H1 (cell line): ENCODE data around the gene EIF4EBP3. TPM values are rescaled to one million over a fixed set of nuclear protein-coding genes. Genes with fewer than 3 reads are reported as not detected.

Experiments
- CTCF ChIA-PET: fragments of 300-600 bp; sonication (Branson Sonifier 250); formaldehyde crosslinking; loops from one replicate; lab custom pipeline; 2021; ENCODE audit not compliant: partially characterized antibody; lab: Charles Lee
- POLR2A ChIA-PET: fragments of 300-600 bp; sonication (Branson Sonifier 250); formaldehyde crosslinking; loops from one replicate; lab custom pipeline; 2021; ENCODE audit warnings: inconsistent platforms; ENCODE audit not compliant: partially characterized antibody; lab: Charles Lee
- DNase-seq, 2 experiments: peaks; one replicate each; pipeline versions ENCODE4 v3.0.0 to v3.0.0-alpha.2; 2010 to 2022; ENCODE audit warnings: low spot score in 2 of 2, low read depth in 1 of 2, mixed read lengths in 1 of 2
- FAIRE-seq: peaks from 2 replicates; lab custom pipeline; 2011; peaks lifted over from hg19 to GRCh38; lab: Jason Lieb, UNC
- H2AFZ ChIP-seq: 2 replicates; pipeline ENCODE4 v1.8.1; 2012; ENCODE audit warnings: low read length, inconsistent platforms
- H2AK5ac ChIP-seq: 2 replicates; pipeline ENCODE4 v1.6.1; 2013; ENCODE audit warnings: low read depth, low read length
- H2BK120ac ChIP-seq: replicated peaks from 2 replicates; pipeline ENCODE3; 2013; ENCODE audit warnings: low read depth, low read length, inconsistent platforms
- H2BK12ac ChIP-seq: 2 replicates; pipeline ENCODE4 v1.6.1; 2013; ENCODE audit warnings: low read depth, low read length
- H2BK15ac ChIP-seq: 2 replicates; pipeline ENCODE4 v1.6.1; 2013; ENCODE audit warnings: low read length
- H2BK20ac ChIP-seq: 2 replicates; pipeline ENCODE4 v1.6.1; 2013; ENCODE audit warnings: low read length
- H2BK5ac ChIP-seq: 2 replicates; pipeline ENCODE4 v1.6.1; 2013; ENCODE audit warnings: low read depth, low read length
- H3K14ac ChIP-seq: 2 replicates; pipeline ENCODE4 v1.6.1; 2013; ENCODE audit warnings: inconsistent platforms; ENCODE audit not compliant: insufficient read length
- H3K18ac ChIP-seq: 2 replicates; pipeline ENCODE4 v1.6.1; 2013; ENCODE audit warnings: low read length; ENCODE audit errors: extremely low read depth
- H3K23ac ChIP-seq: 2 replicates; pipeline ENCODE4 v1.6.1; 2013; ENCODE audit warnings: inconsistent platforms; ENCODE audit not compliant: insufficient read length
- H3K23me2 ChIP-seq: 2 replicates; pipeline ENCODE4 v1.6.1; 2013; ENCODE audit warnings: low read depth, low read length
- H3K27ac ChIP-seq: 2 replicates; pipeline ENCODE4 v1.6.1; 2011; ENCODE audit warnings: low read depth, low read length, inconsistent platforms
- H3K27me3 ChIP-seq, 4 experiments: replicated peaks in 1 of 4; 1 replicate in 1 of 4; 2 replicates in 3 of 4; pipeline versions ENCODE4 v1.6.1 to v1.8.1; 2011 to 2013; ENCODE audit warnings: low read length in 3 of 4, mild to moderate bottlenecking in 3 of 4, inconsistent platforms in 2 of 4, mixed read lengths in 2 of 4, moderate library complexity in 1 of 4; ENCODE audit not compliant: control insufficient read depth in 3 of 4, insufficient read depth in 3 of 4; ENCODE audit errors: extremely low read depth in 1 of 4
- H3K36me3 ChIP-seq, 4 experiments: 2 replicates each; pipeline versions ENCODE4 v1.6.1 to v1.8.1; 2011 to 2013; ENCODE audit warnings: mild to moderate bottlenecking in 4 of 4, low read length in 3 of 4, moderate library complexity in 2 of 4, control low read depth in 1 of 4, inconsistent platforms in 1 of 4; ENCODE audit not compliant: insufficient read depth in 4 of 4, control insufficient read depth in 2 of 4
- H3K4ac ChIP-seq: replicated peaks from 2 replicates; pipeline ENCODE3; 2013; ENCODE audit warnings: low read length, low read depth, mixed read lengths, inconsistent platforms; ENCODE audit not compliant: insufficient read length
- H3K4me1 ChIP-seq, 4 experiments: replicated peaks in 1 of 4; 1 replicate in 1 of 4; 2 replicates in 3 of 4; pipeline versions ENCODE4 v1.6.1 to v1.8.1; 2011 to 2013; ENCODE audit warnings: low read length in 3 of 4, inconsistent platforms in 2 of 4, mixed read lengths in 1 of 4; ENCODE audit not compliant: insufficient read depth in 4 of 4, control insufficient read depth in 3 of 4
- H3K4me2 ChIP-seq, 2 experiments: 2 replicates each; pipeline versions ENCODE4 v1.6.1 to v1.8.1; 2011 to 2013; ENCODE audit warnings: low read depth in 2 of 2, low read length in 2 of 2, control low read depth in 1 of 2, inconsistent platforms in 1 of 2, mild to moderate bottlenecking in 1 of 2; ENCODE audit not compliant: insufficient read depth in 1 of 2
- H3K4me3 ChIP-seq, 4 experiments: fragments of 200-600, 300-600 bp in 1 of 4; sonication (generic), shearing (Covaris generic), sonication (Bioruptor Twin) in 1 of 4; 2 replicates each; pipeline versions ENCODE4 v1.5.1 to v1.8.1; 2011 to 2016; ENCODE audit warnings: low read length in 4 of 4, low read depth in 3 of 4, control low read depth in 2 of 4, inconsistent platforms in 2 of 4, mild to moderate bottlenecking in 2 of 4, mixed read lengths in 1 of 4, moderate library complexity in 1 of 4; ENCODE audit not compliant: insufficient read depth in 2 of 4; ENCODE audit errors: extremely low read depth in 1 of 4
- H3K56ac ChIP-seq: replicated peaks from 2 replicates; pipeline ENCODE3; 2013; ENCODE audit warnings: low read depth, mild to moderate bottlenecking, mixed read lengths, low read length, inconsistent platforms; ENCODE audit not compliant: insufficient read length
- H3K79me1 ChIP-seq: 2 replicates; pipeline ENCODE4 v1.6.1; 2013; ENCODE audit warnings: low read depth, low read length, control low read depth
- H3K79me2 ChIP-seq, 2 experiments: 2 replicates each; pipeline versions ENCODE4 v1.6.1 to v1.8.1; 2012 to 2013; ENCODE audit warnings: low read length in 2 of 2, mild to moderate bottlenecking in 2 of 2, inconsistent platforms in 1 of 2; ENCODE audit not compliant: insufficient read depth in 2 of 2, control insufficient read depth in 1 of 2
- H3K9ac ChIP-seq, 4 experiments: replicated peaks in 1 of 4; 1 replicate in 1 of 4; 2 replicates in 3 of 4; pipeline versions ENCODE4 v1.6.1 to v1.8.1; 2011 to 2013; ENCODE audit warnings: low read depth in 3 of 4, low read length in 3 of 4, control low read depth in 2 of 4, mild to moderate bottlenecking in 2 of 4, moderate library complexity in 2 of 4, inconsistent platforms in 1 of 4; ENCODE audit errors: extremely low read depth in 1 of 4
- H3K9me3 ChIP-seq, 2 experiments: 2 replicates each; pipeline versions ENCODE4 v1.6.1 to v1.8.1; 2012 to 2013; ENCODE audit warnings: mild to moderate bottlenecking in 2 of 2, moderate library complexity in 2 of 2, control low read depth in 1 of 2, inconsistent platforms in 1 of 2, low read depth in 1 of 2, low read length in 1 of 2, mixed read lengths in 1 of 2; ENCODE audit not compliant: insufficient read depth in 2 of 2
- H4K20me1 ChIP-seq, 2 experiments: replicated peaks in 1 of 2; 2 replicates each; pipeline versions ENCODE3 to v1.8.1; 2011 to 2013; ENCODE audit warnings: inconsistent platforms in 2 of 2, low read length in 2 of 2, mild to moderate bottlenecking in 1 of 2; ENCODE audit not compliant: insufficient read depth in 2 of 2, control insufficient read depth in 1 of 2
- H4K5ac ChIP-seq: 2 replicates; pipeline ENCODE4 v1.6.1; 2013; ENCODE audit warnings: low read length, low read depth, mixed read lengths, inconsistent platforms; ENCODE audit not compliant: insufficient read length
- H4K8ac ChIP-seq: 2 replicates; pipeline ENCODE4 v1.8.0; 2013; ENCODE audit warnings: mild to moderate bottlenecking, moderate library complexity, low read length, inconsistent platforms; ENCODE audit not compliant: insufficient read depth; ENCODE audit errors: extremely low read depth
- H4K91ac ChIP-seq: replicated peaks from 2 replicates; pipeline ENCODE3; 2013; ENCODE audit warnings: low read length, mixed read lengths, inconsistent platforms; ENCODE audit not compliant: insufficient read length
- POLR2AphosphoS5 ChIP-seq: IDR thresholded peaks from 2 replicates; pipeline ENCODE4 v1.6.1; 2011; ENCODE audit warnings: low read depth, low read length
- SP2 ChIP-seq: IDR thresholded peaks from 2 replicates; pipeline ENCODE4 v1.6.1; 2012; ENCODE audit warnings: mild to moderate bottlenecking, low read length, inconsistent platforms
- SUZ12 ChIP-seq: fragments of 200-600 bp; sonication (generic); IDR thresholded peaks from 2 replicates; pipeline ENCODE4 v1.6.1; 2012; ENCODE audit warnings: mild to moderate bottlenecking, inconsistent platforms, low read length, moderate library complexity, mixed read lengths
- YY1 ChIP-seq: IDR thresholded peaks from 2 replicates; pipeline ENCODE4 v1.6.1; 2011; ENCODE audit warnings: low read depth, mild to moderate bottlenecking, low read length
- WGBS, 2 experiments: shearing (Covaris generic) in 1 of 2; methylation state at CpG; one replicate each; pipeline versions ENCODE4 v1.1.6 to v1.1.7; 2013 to 2015; ENCODE audit warnings: low lambda C conversion rate in 2 of 2, mixed read lengths in 2 of 2, inconsistent platforms in 1 of 2, low coverage in 1 of 2, missing lambda C conversion rate in 1 of 2; ENCODE audit not compliant: insufficient replicate concordance in 2 of 2, insufficient coverage in 1 of 2, insufficient read length in 1 of 2; ENCODE audit errors: extremely low coverage in 1 of 2, missing lambda C conversion rate in 1 of 2; 5-methylcytosine and 5-hydroxymethylcytosine counted together
- polyA plus RNA-seq, 7 experiments: library from polyadenylated mRNA; depleted of rRNA in 3 of 7; stranded (reverse) in 5 of 7; unstranded in 2 of 7; fragments of >200 nt in 5 of 7; fragments of 200-250 nt in 2 of 7; gene quantifications; 1 replicate in 5 of 7; 2 replicates in 1 of 7; 4 replicates in 1 of 7; pipeline versions ENCODE4 v1.2.1 to v1.2.3, GENCODE V29; 2011 to 2013; ENCODE audit warnings: missing spikeins in 2 of 7, mixed read lengths in 2 of 7
- total RNA-seq: library from RNA; stranded (reverse); fragmentation: NEBNext Ultra II Directional; extraction: Animal tissue kit (Norgen Biotek cat#: 25700); gene quantifications from 2 replicates; pipeline ENCODE4 v1.2.1, GENCODE V29; 2021

The EIF4EBP3 gene
- total and polyA plus RNA-seq, 2 of the 8 experiments (the other 6 are each of a cell fraction or from before 2014, with no cell fraction given) = 11.1 to 11.7 TPM

GRCh38 chr5:140550147-140551079, 3.0 kb downstream of the EIF4EBP3 start:
- Histone ChIP-seq H4K5ac (no peak overlapping the region), H2BK12ac (no peak overlapping the region), H3K4me2 (no peak overlapping the region), H2BK20ac (no peak overlapping the region), H3K9ac (no peak overlapping the region), H3K23ac (no peak overlapping the region), H3K79me2 (peaks cover under 1 to 22% of the 10 kb centered on the region in 2 experiments; a peak in 2 of 4 replicates), H3K23me2 (peaks cover 6% of the 10 kb centered on the region), H3K56ac (no peak overlapping the region), H2AK5ac (no peak overlapping the region), H4K20me1 (peaks cover 0 to 7% of the 10 kb centered on the region in 2 experiments), H4K8ac (no peak overlapping the region), H4K91ac (no peak overlapping the region), H3K14ac (no peak overlapping the region), H2BK15ac (no peak overlapping the region), H3K4me1 (peaks cover 0 to 18% (median 6%) of the 10 kb centered on the region in 4 experiments; a peak in 4 of 7 replicates), H2BK120ac (no peak overlapping the region), H3K27ac (no peak overlapping the region), H3K4ac (no peak overlapping the region), H3K18ac (no peak overlapping the region), H3K9me3 (no peaks in the 10 kb centered on the region), H3K4me3 (no peak overlapping the region), H2AFZ (no peak overlapping the region), H2BK5ac (no peak overlapping the region), H3K36me3 (peaks cover 11 to 32% (median 25%) of the 10 kb centered on the region in 4 experiments), H3K27me3 (no peaks in the 10 kb centered on the region), H3K79me1 (no peaks in the 10 kb centered on the region; the same call in 1 of the 2 replicates)
- TF ChIP-seq SP2 (no peak), SUZ12 (no peak), POLR2AphosphoS5 (0 out of 2 replicates have a peak, but pooled peaks have one; percentile 57), YY1 (no peak)
- WGBS, 2 experiments = 84% methylated on average over 11 of the region's 11 CpGs; no CpG with 5 or more reads in 1 of the 2 experiments
- POLR2A ChIA-PET = interaction anchor here (1.1 to 14.4 kb wide), 6 partner anchors 9 to 149 kb away, joined by 3 to 191 read pairs (median 41); partner anchors contain the start of genes ANKHD1, APBB3, HARS1 and IK
- FAIRE-seq (no peak), DNase-seq (peak in 1 of 2 experiments; percentile 20)
- CTCF ChIA-PET = interaction anchor here (0.6 to 1.7 kb wide), 4 partner anchors 25 to 476 kb away, joined by 3 to 4 read pairs (median 3); no protein-coding TSS in a partner anchor
